MCF 10A (cell line): ENCODE results near the gene HORMAD2. TPM values are rescaled to one million over a fixed set of nuclear protein-coding genes. Genes with fewer than 3 reads are reported as not detected.

ENCODE experiments used
- BruUV-seq: library from RNA; stranded (reverse); fragments of 400-500 nt; replicated peaks from 2 replicates; lab custom pipeline; 2021; lab: Mats Ljungman, UMichigan
- CTCF ChIA-PET: fragments of 300-600 bp; sonication (Branson Sonifier 250); formaldehyde crosslinking; extraction: SDS; loops from one replicate; lab custom pipeline; 2021; ENCODE audit warnings: antibody characterized with exemption, inconsistent platforms; lab: Yijun Ruan, JAX
- POLR2A ChIA-PET: fragments of 300-600, 350-650 bp; sonication (Branson Sonifier 250); formaldehyde crosslinking; extraction: SDS; loops from one replicate; lab custom pipeline; 2020; ENCODE audit warnings: antibody characterized with exemption, inconsistent platforms; lab: Yijun Ruan, JAX
- DNase-seq: peaks from one replicate; pipeline ENCODE4 v3.0.0-alpha.2; 2018; ENCODE audit not compliant: unreplicated experiment
- H3K27ac Mint-ChIP-seq: one replicate; pipeline ENCODE4 v1.8.0; 2022; ENCODE audit warnings: mild to moderate bottlenecking, low read depth, mixed read lengths; ENCODE audit not compliant: unreplicated experiment
- H3K27me3 Mint-ChIP-seq: one replicate; pipeline ENCODE4 v1.8.0; 2022; ENCODE audit warnings: mixed read lengths; ENCODE audit not compliant: insufficient read depth, unreplicated experiment
- H3K36me3 Mint-ChIP-seq: one replicate; pipeline ENCODE4 v1.8.0; 2022; ENCODE audit warnings: mild to moderate bottlenecking, moderate library complexity, mixed read lengths; ENCODE audit not compliant: insufficient read depth, unreplicated experiment
- H3K4me1 Mint-ChIP-seq: one replicate; pipeline ENCODE4 v1.8.0; 2022; ENCODE audit warnings: mixed read lengths; ENCODE audit not compliant: insufficient read depth, unreplicated experiment
- H3K4me3 Mint-ChIP-seq: one replicate; pipeline ENCODE4 v1.8.0; 2022; ENCODE audit warnings: mild to moderate bottlenecking, moderate library complexity, mixed read lengths; ENCODE audit not compliant: unreplicated experiment
- H3K9me3 Mint-ChIP-seq: one replicate; pipeline ENCODE4 v1.8.0; 2022; ENCODE audit warnings: mixed read lengths; ENCODE audit not compliant: unreplicated experiment
- intact Hi-C: fragments of 100-400 bp; cut with micrococcal nuclease; formaldehyde crosslinking; loops from 2 replicates; pipeline ENCODE4 v1.14.1; 2022
- total RNA-seq: library from RNA; stranded (reverse); gene quantifications from 2 replicates; pipeline ENCODE4 v1.2.3, GENCODE V29; 2022
- TF ChIP-seq, protein P1 (sequence below): fragments of 200-600 bp; IDR thresholded peaks from one replicate; pipeline ENCODE4 v1.8.0; 2022; ENCODE audit warnings: antibody characterized with exemption, mild to moderate bottlenecking; ENCODE audit not compliant: unreplicated experiment

The HORMAD2 gene
- total RNA-seq, 1 experiment from 2014 or later, result not detected

- Mint-ChIP-seq H3K4me1 (no peaks in the 10 kb centered on the region), H3K4me3 (no peak overlapping the region), H3K36me3 (no peaks in the 10 kb centered on the region), H3K9me3 (no peaks in the 10 kb centered on the region), H3K27ac (no peak overlapping the region), H3K27me3 (no peaks in the 10 kb centered on the region)
- ChIA-PET POLR2A (no interaction called here), CTCF (no interaction called here)
- TF ChIP-seq, protein P1, sequence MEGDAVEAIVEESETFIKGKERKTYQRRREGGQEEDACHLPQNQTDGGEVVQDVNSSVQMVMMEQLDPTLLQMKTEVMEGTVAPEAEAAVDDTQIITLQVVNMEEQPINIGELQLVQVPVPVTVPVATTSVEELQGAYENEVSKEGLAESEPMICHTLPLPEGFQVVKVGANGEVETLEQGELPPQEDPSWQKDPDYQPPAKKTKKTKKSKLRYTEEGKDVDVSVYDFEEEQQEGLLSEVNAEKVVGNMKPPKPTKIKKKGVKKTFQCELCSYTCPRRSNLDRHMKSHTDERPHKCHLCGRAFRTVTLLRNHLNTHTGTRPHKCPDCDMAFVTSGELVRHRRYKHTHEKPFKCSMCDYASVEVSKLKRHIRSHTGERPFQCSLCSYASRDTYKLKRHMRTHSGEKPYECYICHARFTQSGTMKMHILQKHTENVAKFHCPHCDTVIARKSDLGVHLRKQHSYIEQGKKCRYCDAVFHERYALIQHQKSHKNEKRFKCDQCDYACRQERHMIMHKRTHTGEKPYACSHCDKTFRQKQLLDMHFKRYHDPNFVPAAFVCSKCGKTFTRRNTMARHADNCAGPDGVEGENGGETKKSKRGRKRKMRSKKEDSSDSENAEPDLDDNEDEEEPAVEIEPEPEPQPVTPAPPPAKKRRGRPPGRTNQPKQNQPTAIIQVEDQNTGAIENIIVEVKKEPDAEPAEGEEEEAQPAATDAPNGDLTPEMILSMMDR, result no peak
- intact Hi-C loops, result no loop called here
- no peak for DNase-seq
- no TSS peak for BruUV-seq
Measured at GRCh38 chr22:30171008-30171407, 90.7 kb downstream of the HORMAD2 start.

GRCh38 chr22:30175690-30176288, 95.5 kb downstream of the HORMAD2 start:
- POLR2A ChIA-PET, result interaction anchor here (0.6 to 1.3 kb wide), 2 partner anchors 20 to 114 kb away, joined by 3 to 9 read pairs; no protein-coding TSS in a partner anchor
- TF ChIP-seq, protein P1, result no peak
- no TSS peak for BruUV-seq
- H3K4me1 Mint-ChIP-seq, result no peaks in the 10 kb centered on the region
- intact Hi-C loops, result no loop called here
- no peaks in the 10 kb centered on the region for H3K9me3 Mint-ChIP-seq
- H3K36me3 Mint-ChIP-seq, result no peaks in the 10 kb centered on the region
- no peaks in the 10 kb centered on the region for H3K27me3 Mint-ChIP-seq
- H3K27ac Mint-ChIP-seq, result no peak overlapping the region
- no peak for DNase-seq
- no peak overlapping the region for H3K4me3 Mint-ChIP-seq
- CTCF ChIA-PET, result interaction anchor here (0.8 kb wide), 1 partner anchor 68 kb away, joined by 3 read pairs; no protein-coding TSS in a partner anchor

DNA sequence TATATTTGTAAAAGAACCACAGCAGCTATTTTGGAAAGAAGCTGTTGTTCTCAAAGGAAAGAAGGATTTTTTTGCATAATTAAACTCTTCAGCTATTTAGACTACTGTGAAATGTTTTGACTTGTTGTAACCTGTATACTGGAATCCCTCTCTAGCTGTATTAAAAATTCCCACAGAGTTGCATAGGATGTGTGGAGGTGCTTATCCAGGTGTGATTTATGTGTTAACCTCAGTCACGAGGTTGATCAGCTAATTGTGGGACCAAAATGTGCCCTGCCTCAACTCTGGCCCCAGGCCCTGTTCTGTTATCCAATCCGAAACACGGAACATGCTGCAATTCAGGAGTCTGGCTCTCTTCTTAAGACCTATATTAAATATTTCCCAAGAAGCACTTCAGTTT, 96.2 kb downstream of the HORMAD2 start:
- H3K36me3 Mint-ChIP-seq, result no peaks in the 10 kb centered on the region
- POLR2A ChIA-PET, result interaction anchor here (0.6 to 1.3 kb wide), 2 partner anchors 19 to 113 kb away, joined by 3 to 9 read pairs; no protein-coding TSS in a partner anchor
- no peaks in the 10 kb centered on the region for H3K9me3 Mint-ChIP-seq
- H3K27me3 Mint-ChIP-seq, result no peaks in the 10 kb centered on the region
- no peak for DNase-seq
- TF ChIP-seq, protein P1, result no peak
- no peak overlapping the region for H3K27ac Mint-ChIP-seq
- H3K4me1 Mint-ChIP-seq, result no peaks in the 10 kb centered on the region
- no TSS peak for BruUV-seq
- intact Hi-C loops, result no loop called here
- CTCF ChIA-PET, result interaction anchor here (0.8 kb wide), 1 partner anchor 68 kb away, joined by 3 read pairs; no protein-coding TSS in a partner anchor
- H3K4me3 Mint-ChIP-seq, result no peak overlapping the region

- ChIA-PET CTCF (interaction anchor here (0.6 to 1.5 kb wide), 3 partner anchors 70 to 1388 kb away, joined by 3 to 9 read pairs (median 4); no protein-coding TSS in a partner anchor), POLR2A (interaction anchor here (1.0 to 1.1 kb wide), 2 partner anchors 11 to 246 kb away, joined by 3 to 6 read pairs; no protein-coding TSS in a partner anchor)
- TF ChIP-seq, protein P1, result no peak
- Mint-ChIP-seq H3K27ac (no peak overlapping the region), H3K36me3 (no peaks in the 10 kb centered on the region), H3K9me3 (no peaks in the 10 kb centered on the region), H3K4me1 (no peaks in the 10 kb centered on the region), H3K27me3 (no peaks in the 10 kb centered on the region), H3K4me3 (no peak overlapping the region)
- BruUV-seq, result no TSS peak
- DNase-seq, result peak; percentile 16
- intact Hi-C loops, result no loop called here
Measured at GRCh38 chr22:30178181-30179126, 98.2 kb downstream of the HORMAD2 start.
